CD14-positive monocyte (primary cell): ENCODE data around the gene ZNF133. TPM values are rescaled to one million over a fixed set of nuclear protein-coding genes. Genes with fewer than 3 reads are reported as not detected.

ENCODE experiments used
- DNase-seq, 3 donors: peaks; one replicate each; pipeline ENCODE4 v3.0.0-alpha.2; 2011 to 2022
- H2AFZ ChIP-seq: 2 replicates; pipeline ENCODE4 v1.6.0; 2012; ENCODE audit warnings: mild to moderate bottlenecking, low read depth, low read length, inconsistent platforms; ENCODE audit not compliant: insufficient read depth, poor library complexity, severe bottlenecking
- H3K27ac ChIP-seq, 2 donors: 1 replicate in 1 of 2; 2 replicates in 1 of 2; pipeline ENCODE4 v1.5.1; 2012 to 2013; ENCODE audit warnings: low read length in 2 of 2, control low read depth in 1 of 2, inconsistent platforms in 1 of 2, low read depth in 1 of 2, mild to moderate bottlenecking in 1 of 2
- H3K27me3 ChIP-seq, 2 donors: one replicate each; pipeline versions ENCODE4 v1.6.0 to v1.6.1; 2011 to 2013; ENCODE audit warnings: low read length in 2 of 2; ENCODE audit not compliant: control insufficient read depth in 2 of 2, insufficient read depth in 2 of 2
- H3K36me3 ChIP-seq, 2 donors: replicated peaks in 1 of 2; 1 replicate in 1 of 2; 2 replicates in 1 of 2; pipeline versions ENCODE4 v1.5.1 to v1.6.1; 2012 to 2013; ENCODE audit warnings: low read length in 2 of 2, control low read depth in 1 of 2, inconsistent platforms in 1 of 2, mild to moderate bottlenecking in 1 of 2; ENCODE audit not compliant: insufficient read depth in 2 of 2, control insufficient read depth in 1 of 2
- H3K4me1 ChIP-seq, 2 donors: 1 replicate in 1 of 2; 2 replicates in 1 of 2; pipeline versions ENCODE4 v1.5.1 to v1.6.1; 2012 to 2013; ENCODE audit warnings: low read length in 2 of 2, control low read depth in 1 of 2, inconsistent platforms in 1 of 2, mild to moderate bottlenecking in 1 of 2, moderate library complexity in 1 of 2; ENCODE audit not compliant: insufficient read depth in 2 of 2, control insufficient read depth in 1 of 2
- H3K4me2 ChIP-seq: replicated peaks from 2 replicates; pipeline ENCODE3; 2012; ENCODE audit warnings: low read length, moderate library complexity, mild to moderate bottlenecking; ENCODE audit not compliant: poor library complexity, severe bottlenecking; ENCODE audit errors: extremely low read depth
- H3K4me3 ChIP-seq, 3 experiments: fragments of 200-600 bp in 1 of 3; sonication (generic) in 1 of 3; replicated peaks in 1 of 3; 1 replicate in 2 of 3; 2 replicates in 1 of 3; pipeline ENCODE4 v1.5.1; 2011 to 2013; ENCODE audit warnings: low read length in 3 of 3, mild to moderate bottlenecking in 3 of 3, control low read depth in 2 of 3, low read depth in 2 of 3, inconsistent platforms in 1 of 3, moderate library complexity in 1 of 3
- H3K79me2 ChIP-seq: 2 replicates; pipeline ENCODE4 v1.6.0; 2012; ENCODE audit warnings: mild to moderate bottlenecking, control low read depth, inconsistent platforms, low read length, moderate library complexity; ENCODE audit not compliant: insufficient read depth
- H3K9ac ChIP-seq: 2 replicates; pipeline ENCODE4 v1.6.0; 2017; ENCODE audit warnings: low read length, mild to moderate bottlenecking; ENCODE audit not compliant: insufficient read depth, poor library complexity, severe bottlenecking
- H3K9me3 ChIP-seq, 2 donors: replicated peaks in 1 of 2; 1 replicate in 1 of 2; 2 replicates in 1 of 2; pipeline versions ENCODE4 v1.5.1 to v1.6.1; 2012 to 2013; ENCODE audit warnings: low read length in 2 of 2, control low read depth in 1 of 2; ENCODE audit not compliant: control insufficient read depth in 1 of 2, insufficient read depth in 1 of 2
- H4K20me1 ChIP-seq: 2 replicates; pipeline ENCODE4 v1.6.0; 2012; ENCODE audit warnings: mild to moderate bottlenecking, low read length, control low read depth, moderate library complexity; ENCODE audit not compliant: insufficient read depth
- H3K27ac Mint-ChIP-seq, 7 donors: one replicate each; pipeline ENCODE4 v1.8.0; 2020; ENCODE audit warnings: mild to moderate bottlenecking in 7 of 7, mixed read lengths in 7 of 7, moderate library complexity in 6 of 7, inconsistent platforms in 2 of 7
- H3K27me3 Mint-ChIP-seq, 3 donors: one replicate each; pipeline ENCODE4 v1.8.0; 2021 to 2022; ENCODE audit warnings: low read depth in 3 of 3, mild to moderate bottlenecking in 3 of 3, mixed read lengths in 3 of 3, moderate library complexity in 3 of 3, inconsistent platforms in 1 of 3
- H3K36me3 Mint-ChIP-seq, 2 donors: one replicate each; pipeline ENCODE4 v1.8.0; 2020; ENCODE audit warnings: mixed read lengths in 2 of 2, inconsistent platforms in 1 of 2, mild to moderate bottlenecking in 1 of 2
- H3K4me1 Mint-ChIP-seq: one replicate; pipeline ENCODE4 v1.8.0; 2020; ENCODE audit warnings: mild to moderate bottlenecking, mixed read lengths
- H3K4me3 Mint-ChIP-seq, 2 donors: one replicate each; pipeline ENCODE4 v1.8.0; 2020; ENCODE audit warnings: mild to moderate bottlenecking in 2 of 2, mixed read lengths in 2 of 2, moderate library complexity in 1 of 2
- H3K9me3 Mint-ChIP-seq, 7 donors: one replicate each; pipeline ENCODE4 v1.8.0; 2020 to 2022; ENCODE audit warnings: mixed read lengths in 7 of 7, mild to moderate bottlenecking in 6 of 7, moderate library complexity in 6 of 7, inconsistent platforms in 2 of 7
- CTCF ChIP-seq: fragments of 200-600 bp; IDR thresholded peaks from one replicate; pipeline ENCODE4 v1.8.0; 2022; ENCODE audit warnings: antibody characterized with exemption, mild to moderate bottlenecking
- WGBS: methylation state at CpG from one replicate; pipeline ENCODE4 v1.1.5; 2013; ENCODE audit warnings: missing lambda C conversion rate; ENCODE audit not compliant: insufficient coverage; 5-methylcytosine and 5-hydroxymethylcytosine counted together
- intact Hi-C, 2 donors: fragments of 100-400 bp; cut with micrococcal nuclease; formaldehyde crosslinking; loops; one replicate each; pipeline versions ENCODE4 v1.15.0 to v1.15.1; 2023
- polyA plus RNA-seq, 3 donors: library from polyadenylated mRNA; depleted of rRNA in 1 of 3; unstranded in 2 of 3; stranded (reverse) in 1 of 3; fragments of 300-500 nt in 2 of 3; fragments of >200 nt in 1 of 3; fragmentation: Illumina TruSeq in 2 of 3; gene quantifications; 1 replicate in 2 of 3; 2 replicates in 1 of 3; pipeline ENCODE4 v1.2.3, GENCODE V29; 2012 to 2021

Gene ZNF133
- polyA plus RNA-seq, 3 donors = 1.7 to 9.7 (median 3.4) TPM

DNA sequence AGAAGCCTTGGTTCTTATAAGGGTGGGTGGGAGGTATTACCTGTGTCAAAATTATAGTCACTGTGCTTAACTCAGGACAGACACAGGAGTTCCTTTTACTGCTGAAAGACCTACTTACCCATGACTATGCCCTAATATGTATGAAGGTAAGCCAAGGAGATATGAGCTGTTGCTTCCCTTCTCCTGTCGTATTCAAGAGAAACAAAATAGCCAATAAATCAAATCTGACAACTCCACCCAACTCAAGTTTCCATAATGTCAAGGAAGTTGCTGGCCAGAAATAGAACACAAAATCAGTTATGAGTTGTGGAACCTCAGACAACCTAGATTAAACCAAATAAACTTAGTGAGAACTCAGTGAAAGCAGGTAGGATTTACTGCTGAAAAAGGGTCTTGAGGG lies 25.1 kb downstream of the ZNF133 start:
- Histone ChIP-seq H3K79me2 (no peaks in the 10 kb centered on the region), H3K36me3 (peaks cover 21 to 48% of the 10 kb centered on the region in 2 donors), H3K27ac (no peak overlapping the region), H3K4me3 (no peak overlapping the region), H4K20me1 (no peaks in the 10 kb centered on the region), H3K9me3 (no peaks in the 10 kb centered on the region), H3K9ac (no peak overlapping the region), H3K27me3 (no peaks in the 10 kb centered on the region), H2AFZ (no peak overlapping the region), H3K4me1 (no peaks in the 10 kb centered on the region), H3K4me2 (no peak overlapping the region)
- no peak for DNase-seq
- peaks cover 0 to 1% (median 0%) of the 10 kb centered on the region in 7 donors for H3K9me3 Mint-ChIP-seq
- no peak for TF ChIP-seq CTCF
- WGBS = no CpG with 5 or more reads among the region's 1 CpG
- H3K27me3 Mint-ChIP-seq = peaks cover 0 to 2% (median 0%) of the 10 kb centered on the region in 3 donors
- no peaks in the 10 kb centered on the region for H3K4me1 Mint-ChIP-seq
- H3K4me3 Mint-ChIP-seq = no peak overlapping the region
- peaks cover 42 to 49% of the 10 kb centered on the region in 2 donors for H3K36me3 Mint-ChIP-seq
- intact Hi-C loops = no loop called here
- H3K27ac Mint-ChIP-seq = peak overlapping the region in 1 of 7 donors; percentile 20

DNA sequence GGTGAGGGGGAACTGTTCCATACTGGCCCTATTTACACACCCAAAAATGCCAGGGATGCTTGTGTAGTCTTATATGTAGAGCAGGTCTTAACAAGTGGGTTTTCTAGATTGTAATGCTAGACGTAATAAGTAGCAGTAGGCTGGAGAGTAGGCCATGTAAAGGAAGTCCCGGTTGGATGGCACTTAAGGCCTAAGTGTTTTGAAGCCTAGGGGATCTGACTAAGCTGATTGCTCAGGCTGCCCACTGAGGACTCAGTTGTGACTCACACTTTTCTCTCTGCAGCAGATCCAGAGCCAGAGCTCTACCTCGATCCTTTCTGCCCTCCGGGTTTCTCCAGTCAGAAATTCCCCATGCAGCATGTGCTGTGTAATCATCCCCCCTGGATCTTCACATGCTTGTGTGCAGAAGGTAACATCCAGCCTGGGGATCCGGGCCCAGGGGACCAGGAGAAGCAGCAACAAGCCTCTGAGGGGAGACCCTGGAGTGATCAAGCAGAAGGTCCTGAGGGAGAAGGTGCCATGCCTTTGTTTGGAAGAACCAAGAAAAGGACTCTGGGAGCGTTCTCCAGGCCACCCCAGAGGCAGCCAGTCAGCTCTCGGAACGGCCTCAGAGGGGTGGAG lies 26.6 kb downstream of the ZNF133 start:
- H3K9ac ChIP-seq = no peak overlapping the region
- Mint-ChIP-seq H3K36me3 (peaks cover 33 to 39% of the 10 kb centered on the region in 2 donors), H3K4me3 (no peak overlapping the region), H3K27ac (peak overlapping the region in 1 of 7 donors; percentile 38), H3K4me1 (no peaks in the 10 kb centered on the region), H3K9me3 (peaks cover 0 to 1% (median 0%) of the 10 kb centered on the region in 7 donors), H3K27me3 (peaks cover 0 to 2% (median 0%) of the 10 kb centered on the region in 3 donors)
- TF ChIP-seq CTCF = no peak
- peaks cover 16 to 36% of the 10 kb centered on the region in 2 donors for H3K36me3 ChIP-seq
- H3K79me2 ChIP-seq = no peaks in the 10 kb centered on the region
- 100% methylated on average over 8 of the region's 8 CpGs for WGBS
- H3K4me1 ChIP-seq = no peaks in the 10 kb centered on the region
- DNase-seq = no peak
- no peak overlapping the region for H3K27ac ChIP-seq
- no peaks in the 10 kb centered on the region for H3K27me3 ChIP-seq
- no peak overlapping the region for H2AFZ ChIP-seq
- intact Hi-C loops = no loop called here
- no peak overlapping the region for H3K4me2 ChIP-seq
- H3K9me3 ChIP-seq = no peaks in the 10 kb centered on the region
- H4K20me1 ChIP-seq = no peaks in the 10 kb centered on the region
- H3K4me3 ChIP-seq = no peak overlapping the region
